ENCODE results near the gene DNAH17.

DNAH17 gene

DNA sequence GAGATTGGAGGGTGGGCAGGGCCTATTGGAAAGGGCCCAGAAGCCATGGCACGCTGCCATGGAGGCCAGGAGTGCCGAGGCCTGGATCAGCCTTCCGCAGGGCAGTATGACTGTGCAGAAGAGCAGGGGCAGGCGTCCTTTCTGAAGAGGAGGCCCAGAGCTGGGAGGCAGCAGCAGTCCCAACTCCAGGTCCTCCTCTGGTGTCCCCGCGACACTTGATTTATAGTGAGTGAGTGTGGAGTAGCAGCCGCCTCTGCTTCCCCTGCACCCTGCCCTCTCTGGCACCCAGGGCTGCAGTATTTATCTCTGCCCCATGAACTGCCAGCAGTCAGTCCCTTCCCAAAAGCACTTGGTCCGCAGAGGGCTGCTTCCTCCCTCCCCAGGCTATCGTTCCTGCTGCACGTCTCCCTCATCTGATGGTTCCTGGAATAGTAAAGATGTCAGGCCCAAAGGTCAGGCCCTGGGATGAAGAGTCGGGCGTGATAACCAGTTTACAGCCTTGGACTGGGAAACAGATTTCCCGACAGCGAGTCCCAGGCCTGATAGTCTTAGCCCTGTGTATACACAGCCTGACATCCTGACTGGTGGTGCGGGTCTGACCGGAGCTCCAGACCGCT is 165.8 kb downstream of the DNAH17 start:
- no peak for DNase-seq (ENCODE audit: low spot score)

DNA sequence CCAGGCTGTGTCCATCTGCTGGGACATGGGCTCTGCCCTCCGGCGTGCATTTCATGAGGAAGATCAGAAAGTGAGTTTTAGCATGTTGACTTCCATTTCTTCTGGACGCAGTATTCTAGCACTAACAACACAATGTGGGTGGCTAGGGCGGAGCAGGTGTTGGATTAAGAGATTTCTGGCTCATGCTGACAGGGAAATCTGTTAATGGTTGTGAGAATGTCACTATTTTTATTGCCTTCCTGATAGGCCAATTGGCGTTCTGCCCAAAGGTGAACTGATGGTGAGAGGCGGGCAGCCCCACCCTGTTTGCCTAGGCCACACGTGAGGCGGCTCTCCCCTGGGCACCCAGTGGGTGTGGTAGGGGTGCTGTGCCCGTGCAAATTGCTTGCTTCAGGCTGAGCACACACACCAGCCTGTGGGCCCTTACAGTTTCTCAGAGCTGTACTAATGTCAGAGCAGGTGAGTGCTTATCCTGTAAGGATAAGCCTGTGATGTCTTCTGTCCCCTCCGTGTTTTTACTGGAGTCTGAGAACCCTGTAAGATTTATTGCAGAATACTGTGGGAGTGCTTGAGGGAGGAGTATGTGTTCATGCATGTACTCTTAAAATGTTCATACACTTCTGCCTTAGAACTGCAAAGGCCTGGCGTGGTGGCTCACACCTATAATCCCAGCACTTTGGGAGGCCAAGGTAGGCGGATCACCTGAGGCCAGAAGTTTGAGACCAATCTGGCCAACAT is 167.8 kb downstream of the DNAH17 start:
- no peak for DNase-seq (ENCODE audit: low spot score)

DNA sequence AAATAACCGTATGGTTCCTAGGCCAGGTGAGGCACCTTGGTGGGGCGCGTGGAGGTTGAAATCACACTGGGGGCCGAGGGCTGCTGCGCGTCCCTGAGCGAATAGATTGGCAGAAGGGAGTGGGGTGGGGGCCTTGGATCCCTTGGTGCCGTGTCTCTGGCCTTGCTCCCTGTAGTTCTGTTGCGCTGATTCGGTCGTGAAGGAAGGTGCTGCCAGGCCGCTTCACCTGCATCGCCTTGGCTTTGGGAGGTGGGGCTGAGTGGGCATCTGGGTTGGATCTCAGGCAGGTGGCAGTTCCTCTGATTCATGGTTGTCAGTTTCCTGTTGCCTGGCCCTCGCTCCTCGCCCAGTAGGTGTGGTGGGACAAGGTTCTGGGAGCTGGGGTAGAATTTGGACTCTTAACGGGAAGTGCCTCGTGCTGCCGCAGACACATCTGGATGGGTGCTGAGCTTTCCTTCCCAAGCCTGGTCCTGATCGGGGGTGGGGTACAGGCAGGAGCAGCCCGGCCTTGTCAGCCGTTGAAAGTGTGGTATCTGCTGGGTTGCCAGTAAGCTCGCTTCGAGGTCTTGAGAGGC is 168.6 kb downstream of the DNAH17 start:
- DNase-seq (ENCODE audit: low spot score), result no peak

DNA sequence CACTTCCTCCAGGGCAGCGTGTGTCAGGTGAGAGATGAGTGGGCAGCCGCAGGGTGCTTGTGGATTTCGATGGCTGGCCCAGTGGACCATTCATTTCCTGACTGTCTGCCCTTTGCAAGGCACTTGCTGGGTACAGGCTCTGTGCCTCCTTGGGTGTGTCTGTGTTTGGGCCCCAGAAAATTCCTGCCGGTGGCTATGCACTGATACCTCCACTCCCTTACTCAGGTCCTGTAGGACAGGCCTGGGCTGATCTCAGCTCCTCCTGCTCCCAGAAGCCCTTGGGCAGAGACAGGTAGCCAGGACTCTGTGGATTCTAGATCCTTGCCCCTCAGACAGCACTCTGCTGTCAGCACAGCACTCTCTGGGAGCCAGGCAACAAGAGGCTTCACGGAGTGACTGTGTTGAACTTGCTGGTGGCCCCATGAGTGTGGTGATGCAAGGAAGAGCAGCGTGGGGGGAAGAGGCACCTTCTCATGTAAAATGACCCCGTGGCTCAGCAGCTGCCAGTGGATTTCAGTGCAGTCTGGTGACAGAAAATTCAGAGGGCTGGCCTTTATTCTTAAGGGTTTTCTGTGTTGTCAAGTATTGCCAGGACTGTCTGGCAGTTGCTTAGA is 169.7 kb downstream of the DNAH17 start:
- no peak for DNase-seq (ENCODE audit: low spot score)

DNA sequence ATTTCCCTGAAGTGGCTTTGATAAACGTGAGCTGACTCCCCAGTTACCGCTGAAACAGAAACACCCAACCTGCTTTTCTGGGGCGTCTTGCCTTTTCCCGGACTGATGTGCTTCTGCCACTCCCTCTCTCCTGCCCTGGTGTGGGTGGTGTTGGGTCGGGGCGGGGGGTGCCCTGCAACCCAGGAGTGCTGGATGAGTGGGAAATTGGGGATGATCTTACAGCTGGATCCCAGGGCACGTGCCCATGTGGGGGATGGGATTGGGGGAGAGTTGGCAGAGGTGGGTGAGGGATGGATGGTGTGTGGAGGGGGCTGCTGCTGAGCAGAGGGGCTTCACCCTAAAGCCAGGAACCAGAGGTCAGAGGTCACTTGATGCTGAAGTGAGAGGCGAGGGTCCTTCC is 170.3 kb downstream of the DNAH17 start:
- no peak for DNase-seq (ENCODE audit: low spot score)

DNA sequence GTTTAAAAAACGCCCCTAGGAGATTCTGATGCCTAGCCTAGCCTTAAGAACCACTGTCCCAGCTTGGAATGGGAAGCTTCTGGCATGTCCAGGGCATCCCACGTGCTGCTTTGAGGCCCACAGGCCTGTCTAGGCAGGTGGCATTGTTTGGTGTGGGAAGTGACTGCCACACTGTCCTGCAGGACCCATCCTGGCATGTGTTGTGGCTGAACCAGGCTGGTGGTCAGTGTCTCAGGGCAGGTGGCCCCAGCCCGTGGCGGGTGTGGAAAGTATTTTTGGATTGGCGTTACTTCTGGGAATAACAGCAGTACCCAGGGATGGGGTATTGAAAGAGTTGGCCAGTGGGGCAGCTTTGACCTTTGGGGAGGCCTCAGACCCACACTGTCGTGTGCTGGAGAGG is 170.8 kb downstream of the DNAH17 start:
- no peak for DNase-seq (ENCODE audit: low spot score)

DNA sequence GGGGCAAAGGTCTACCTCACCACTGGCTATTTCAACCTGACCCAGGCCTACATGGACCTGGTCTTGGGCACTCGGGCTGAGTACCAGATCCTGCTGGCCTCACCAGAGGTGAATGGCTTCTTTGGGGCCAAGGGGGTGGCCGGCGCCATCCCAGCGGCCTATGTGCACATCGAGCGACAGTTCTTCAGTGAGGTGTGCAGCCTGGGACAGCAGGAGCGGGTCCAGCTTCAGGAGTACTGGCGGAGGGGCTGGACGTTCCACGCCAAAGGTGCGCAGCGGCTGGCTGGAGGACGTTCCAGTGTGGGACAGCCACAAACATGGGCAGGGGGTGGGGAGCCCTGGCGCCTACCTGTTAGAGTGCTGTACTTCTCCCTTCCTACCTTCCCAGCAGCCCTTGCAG is 173.4 kb downstream of the DNAH17 start:
- no peak for DNase-seq (ENCODE audit: low spot score)

DNA sequence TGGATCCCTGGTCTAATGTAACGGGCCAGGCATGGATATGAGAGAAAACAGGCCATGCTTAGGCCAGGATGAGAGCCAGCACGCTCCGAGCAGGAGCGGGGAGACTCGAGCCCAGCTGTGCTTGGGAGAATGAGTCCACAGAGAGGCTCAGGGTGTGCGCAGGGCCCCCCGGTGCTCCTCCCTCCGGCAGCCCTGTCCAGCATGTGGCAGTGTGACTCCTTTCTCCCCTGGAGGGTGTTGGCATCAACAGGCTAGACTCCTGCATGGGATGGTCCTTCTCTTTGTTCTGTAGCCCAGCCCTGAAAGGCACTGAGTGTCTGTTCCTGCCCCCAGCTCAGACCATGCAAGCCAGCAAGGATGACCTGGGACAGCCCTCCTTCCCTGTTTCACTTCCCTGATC is 175.3 kb downstream of the DNAH17 start:
- no peak for DNase-seq (ENCODE audit: low spot score)

DNA sequence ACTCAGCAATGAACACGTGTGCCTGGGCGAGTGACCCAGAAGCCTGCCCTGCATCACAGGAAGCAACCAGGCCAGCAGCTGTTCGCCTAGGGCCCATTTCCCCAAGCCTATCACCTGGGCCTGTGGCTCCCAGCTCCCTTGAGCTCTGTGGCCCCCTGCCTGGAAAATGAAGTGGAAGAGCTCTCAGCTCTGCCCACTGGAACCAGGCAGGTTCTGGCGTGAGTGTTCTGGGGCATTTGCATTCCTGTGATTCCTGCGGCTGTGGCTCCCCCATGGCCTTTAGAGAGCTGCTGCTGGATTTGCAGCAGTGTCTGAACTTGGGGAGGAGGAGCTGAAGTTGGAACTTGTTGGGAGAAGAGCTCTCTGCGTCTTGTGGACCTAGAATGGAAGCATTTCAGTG is 175.9 kb downstream of the DNAH17 start:
- no peak for DNase-seq (ENCODE audit: low spot score)

DNA sequence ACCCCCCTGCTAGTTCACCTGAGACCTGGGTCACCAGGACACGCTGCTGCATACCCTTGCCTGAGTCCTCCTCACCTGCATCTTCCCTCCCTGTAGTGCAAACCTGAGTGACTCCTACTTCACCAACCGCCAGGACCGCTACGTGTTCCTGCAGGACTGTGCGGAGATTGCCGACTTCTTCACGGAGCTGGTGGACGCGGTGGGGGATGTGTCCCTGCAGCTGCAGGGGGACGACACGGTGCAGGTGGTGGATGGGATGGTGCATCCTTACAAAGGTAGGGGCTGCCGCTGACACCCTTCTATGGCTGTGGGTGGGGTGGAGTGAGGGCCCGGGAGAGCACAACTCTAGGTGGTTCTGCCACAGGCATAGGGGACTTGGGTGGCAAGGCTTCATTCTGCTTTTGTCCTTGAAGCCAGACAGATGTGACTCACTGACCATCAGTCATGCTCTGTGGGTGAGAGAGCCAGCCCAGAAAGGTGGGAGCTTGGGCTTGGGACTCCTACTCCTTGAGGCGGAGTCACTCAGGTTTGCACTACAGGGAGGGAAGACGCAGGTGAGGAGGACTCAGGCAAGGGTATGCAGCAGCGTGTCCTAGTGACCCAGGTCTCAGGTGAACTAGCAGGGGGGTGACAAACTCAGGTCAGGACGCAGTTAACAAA is 176.5 kb downstream of the DNAH17 start:
- DNase-seq (ENCODE audit: low spot score), result no peak

DNA sequence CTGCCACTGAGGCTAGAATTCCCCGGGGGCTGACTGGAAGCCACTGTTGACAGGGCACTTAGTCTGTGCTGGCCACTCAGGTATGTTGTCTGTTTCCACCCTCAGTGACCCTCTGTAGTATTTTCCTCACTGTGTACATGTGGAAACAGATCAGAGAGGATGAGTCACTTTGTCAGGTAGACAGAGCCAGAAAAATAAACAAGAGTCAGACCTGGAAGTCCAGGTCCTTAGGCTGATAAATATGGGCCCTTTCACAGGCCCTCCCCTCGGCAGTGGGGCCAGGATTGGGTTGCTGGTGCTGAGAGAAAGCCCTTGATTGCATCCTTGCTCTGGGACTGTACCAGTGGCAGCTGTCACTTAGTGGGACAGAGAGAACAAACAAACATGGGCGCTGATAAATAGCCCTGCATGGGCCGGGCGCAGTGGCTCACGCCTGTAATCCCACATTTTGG is 177.5 kb downstream of the DNAH17 start:
- no peak for DNase-seq (ENCODE audit: low spot score)

DNA sequence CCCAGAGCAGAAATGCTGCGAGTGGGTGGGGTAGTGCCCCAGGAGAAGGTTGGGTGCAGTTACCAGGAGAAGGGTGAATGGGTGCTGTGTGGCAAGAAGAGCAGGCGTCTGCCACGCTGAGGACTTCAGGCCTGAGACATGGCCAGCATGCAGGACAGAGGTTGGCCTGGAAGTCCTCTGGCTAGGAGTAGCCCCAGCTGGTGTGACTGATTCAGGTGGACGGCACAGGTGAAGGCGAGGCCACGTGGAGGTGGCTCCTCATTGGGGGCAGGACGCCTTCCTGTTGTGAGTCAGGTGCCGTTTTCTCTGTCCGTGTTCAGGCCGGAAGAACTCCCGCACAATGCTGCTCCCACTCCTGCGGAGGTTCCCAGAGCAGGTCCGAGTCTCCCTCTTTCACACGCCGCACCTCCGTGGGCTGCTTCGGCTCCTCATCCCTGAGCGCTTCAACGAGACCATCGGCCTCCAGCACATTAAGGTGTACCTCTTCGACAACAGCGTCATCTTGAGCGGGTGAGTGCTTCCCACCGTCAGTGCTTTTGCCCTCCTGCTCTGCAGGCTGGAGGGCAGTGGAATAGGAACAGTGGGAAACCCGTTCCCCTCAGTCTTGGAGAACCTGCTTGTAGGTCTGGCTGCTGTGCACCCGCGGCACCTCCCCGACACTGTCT is 178.0 kb downstream of the DNAH17 start:
- no peak for DNase-seq (ENCODE audit: low spot score)

DNA sequence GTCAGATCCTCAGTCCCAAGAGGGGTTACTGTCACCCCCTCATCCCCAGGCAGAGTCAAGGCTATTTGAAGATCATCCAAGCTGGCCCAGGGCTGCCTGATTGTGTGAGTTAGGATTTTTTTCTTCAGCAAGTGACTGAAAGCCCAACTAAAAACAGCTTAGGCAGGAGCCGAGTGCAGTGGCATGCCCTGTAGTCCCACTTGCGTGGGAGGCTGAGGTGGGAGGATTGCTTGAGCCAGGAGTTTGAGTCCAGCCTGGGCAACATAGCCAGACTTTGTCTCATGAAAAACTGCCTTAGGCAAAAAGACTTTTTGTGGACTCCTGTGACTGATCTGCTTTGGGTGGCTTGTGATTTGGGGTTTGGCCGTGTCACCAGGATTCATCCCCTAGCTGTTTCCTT is 178.8 kb downstream of the DNAH17 start:
- no peak for DNase-seq (ENCODE audit: low spot score)

DNA sequence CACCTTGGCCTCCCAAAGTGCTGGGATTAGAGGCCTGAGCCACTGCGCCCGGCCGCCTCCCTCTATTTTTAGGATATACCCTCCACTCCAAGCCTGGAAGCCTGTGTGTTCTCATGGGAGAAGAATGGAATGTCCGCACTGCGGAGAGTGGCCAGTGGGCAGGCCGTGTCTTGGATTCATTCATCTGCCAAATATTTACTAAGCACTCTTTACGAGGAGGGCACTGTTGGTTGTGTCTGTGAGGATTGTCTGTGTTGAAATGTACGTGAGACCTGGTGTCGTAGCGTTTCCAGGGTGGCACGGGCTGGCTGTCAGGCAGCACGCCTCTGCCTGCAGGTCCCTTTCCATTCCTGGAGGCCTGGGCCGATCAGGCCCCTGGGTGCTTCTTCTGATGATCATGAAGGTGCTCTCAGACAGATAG is 179.5 kb downstream of the DNAH17 start:
- no peak for DNase-seq (ENCODE audit: low spot score)

DNA sequence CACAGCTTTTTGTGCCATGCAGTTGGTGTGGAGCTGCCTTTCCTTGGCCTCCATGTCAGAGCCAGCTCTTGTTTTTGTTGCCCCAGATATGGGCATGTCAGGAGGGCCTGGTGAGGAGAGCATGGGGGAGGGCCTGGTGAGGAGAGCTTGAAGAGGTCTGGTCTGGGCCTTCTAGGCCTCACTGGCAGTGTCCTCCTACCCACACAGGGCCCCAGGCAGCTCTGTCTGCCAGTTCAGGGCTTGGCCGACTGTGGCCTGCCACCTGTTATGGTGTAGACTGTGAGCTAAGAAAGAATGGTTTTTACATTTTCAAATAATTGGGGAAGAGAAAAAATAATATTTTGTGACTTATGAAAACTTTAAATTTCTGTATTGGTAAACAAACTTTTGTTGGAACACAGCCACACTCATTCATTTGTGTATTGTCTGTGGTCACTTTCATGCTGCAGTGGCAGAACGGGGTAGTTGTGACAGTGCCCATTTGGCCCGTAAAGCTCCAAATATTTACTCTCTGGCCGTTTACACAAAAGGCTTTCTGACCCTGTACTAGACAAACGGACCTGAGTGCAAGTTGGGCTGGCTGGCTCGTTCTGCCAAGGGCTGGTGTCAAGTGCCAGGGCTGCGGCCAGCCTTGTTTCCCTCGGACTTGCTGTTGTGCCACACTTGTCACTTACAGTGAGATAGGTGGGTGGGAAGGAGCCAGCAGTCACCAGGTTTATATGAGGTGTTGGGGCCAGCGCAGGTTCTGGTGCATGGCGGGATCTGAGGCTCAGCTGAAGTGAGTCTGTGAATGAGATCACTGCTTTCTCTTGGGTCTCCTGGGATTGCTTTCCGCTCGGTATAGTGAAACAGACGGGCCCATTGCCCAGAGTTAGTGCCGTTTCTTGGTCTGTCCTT is 180.5 kb downstream of the DNAH17 start:
- no peak for DNase-seq (ENCODE audit: low spot score)

DNA sequence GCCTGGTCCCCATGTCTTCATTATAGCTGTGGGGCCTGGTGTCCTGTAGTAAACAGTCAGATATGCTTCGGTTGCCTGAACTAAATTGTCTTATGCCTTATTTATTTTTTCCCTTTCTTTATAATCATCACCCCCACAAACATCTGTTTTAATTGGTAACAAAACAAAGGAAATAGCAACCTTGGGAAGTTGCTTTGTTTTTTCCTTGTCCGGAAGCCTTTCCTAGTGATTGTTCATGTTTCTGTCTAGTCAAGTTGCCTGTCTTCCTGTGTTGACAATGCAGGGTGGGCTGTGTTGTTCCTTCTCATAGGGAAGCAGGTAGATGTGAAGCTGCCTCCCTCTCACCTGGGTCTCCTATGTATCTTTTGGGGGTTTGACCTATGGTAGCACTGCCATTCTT is 182.0 kb downstream of the DNAH17 start:
- DNase-seq (ENCODE audit: low spot score), result no peak

DNA sequence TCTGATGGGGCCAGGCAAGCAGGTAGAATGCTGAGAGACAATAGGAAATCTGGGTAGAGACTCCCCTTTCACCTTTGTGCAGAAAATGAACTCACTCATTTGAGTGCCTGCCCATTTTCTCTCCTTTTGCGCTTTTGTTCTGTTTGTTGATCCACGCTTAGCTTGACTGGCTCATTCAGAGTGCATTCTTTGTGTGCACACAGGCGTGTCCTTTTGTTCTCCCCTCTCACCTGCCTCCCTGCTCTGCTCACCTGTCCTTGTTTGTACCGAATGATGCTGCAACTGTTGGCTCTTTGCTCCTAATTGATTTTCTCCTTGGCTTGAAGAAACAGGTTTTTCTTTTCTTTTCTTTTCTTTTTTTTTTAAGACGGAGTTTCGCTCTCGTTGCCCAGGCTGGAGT is 183.0 kb downstream of the DNAH17 start:
- DNase-seq (ENCODE audit: low spot score), result no peak

DNA sequence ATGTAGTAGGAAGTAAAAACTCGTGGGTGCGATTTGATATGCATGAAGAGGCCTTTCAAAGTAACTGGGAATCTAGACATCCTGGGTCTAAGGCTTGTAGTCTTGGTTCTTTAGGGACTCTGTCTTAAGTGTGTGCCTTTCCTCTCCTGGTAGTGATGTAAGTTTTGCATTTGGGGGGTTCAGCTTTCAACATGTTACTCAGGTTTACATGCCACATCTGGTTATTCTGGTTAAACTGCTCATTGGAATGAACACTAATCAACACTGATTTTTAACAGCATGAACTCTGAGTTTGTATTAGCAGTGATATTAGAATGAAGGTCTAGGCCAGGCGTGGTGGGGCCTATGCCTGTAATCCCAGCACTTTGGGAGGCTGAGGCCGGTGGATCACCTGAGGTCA is 183.6 kb downstream of the DNAH17 start:
- DNase-seq (ENCODE audit: low spot score), result no peak

DNA sequence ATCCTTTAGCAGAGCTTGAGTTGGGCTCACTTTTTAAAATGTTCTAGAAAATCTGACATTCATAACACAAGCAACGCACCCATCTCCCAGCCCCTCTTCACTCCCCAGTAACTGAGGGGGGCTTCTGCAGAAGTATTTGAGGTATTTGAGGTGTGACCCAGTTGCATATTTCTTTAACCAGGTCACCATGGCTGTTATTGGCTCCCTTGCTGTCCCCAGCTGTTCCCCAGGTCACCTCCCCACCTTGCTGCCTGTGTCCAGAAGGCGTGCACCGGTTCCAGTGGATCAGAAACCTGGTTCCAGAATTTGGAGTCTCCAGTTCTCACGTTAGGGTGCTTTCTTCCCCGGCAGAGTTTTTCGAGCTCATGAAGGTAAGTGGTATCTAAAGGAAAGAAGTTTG is 184.9 kb downstream of the DNAH17 start:
- DNase-seq (ENCODE audit: low spot score), result no peak

DNA sequence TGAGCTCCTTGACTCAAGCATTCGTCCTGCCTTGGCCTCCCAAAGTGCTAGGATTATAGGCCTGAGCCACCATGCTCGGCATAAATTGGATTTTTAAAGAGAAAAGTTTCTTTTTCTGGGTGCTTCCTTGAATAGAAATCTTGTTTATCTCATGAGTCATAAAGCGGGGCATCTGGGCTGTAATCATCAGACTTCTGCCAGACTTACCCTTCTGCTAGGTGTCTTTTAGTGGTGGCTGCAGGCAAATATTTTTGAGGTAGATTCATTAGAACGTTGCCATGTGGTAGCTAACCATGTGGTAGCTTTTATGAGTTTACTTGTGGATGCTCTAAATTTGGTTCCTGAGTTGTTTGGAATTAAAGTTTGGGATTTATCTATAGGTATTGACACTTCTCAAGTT is 185.4 kb downstream of the DNAH17 start:
- no peak for DNase-seq (ENCODE audit: low spot score)

DNA sequence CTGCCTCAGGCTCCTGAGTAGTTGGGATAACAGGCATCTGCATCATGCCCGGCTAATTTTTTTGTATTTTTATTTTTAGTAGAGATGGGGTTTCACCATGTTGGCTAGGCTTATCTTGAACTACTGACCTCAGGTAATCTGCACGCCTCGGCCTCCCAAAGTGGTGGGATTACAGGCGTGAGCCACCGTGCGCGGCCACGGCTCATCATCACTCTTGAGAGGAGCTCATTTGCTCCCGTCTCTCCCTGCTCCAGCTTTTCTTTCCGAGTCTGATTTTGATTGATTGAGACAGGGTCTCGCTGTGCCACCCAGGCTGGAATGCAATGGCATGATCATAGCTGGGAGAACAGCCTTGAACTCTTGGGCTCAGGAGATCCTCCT is 186.2 kb downstream of the DNAH17 start:
- no peak for DNase-seq (ENCODE audit: low spot score)

All from COLO829 (cell line).